ENCODE data around the gene HAS3.
"Not testable (repeated sequence)": the region's sequence is repeated elsewhere in the genome, so short reads cannot be mapped to it uniquely, and the experiment has no call there.

The HAS3 gene

DNA sequence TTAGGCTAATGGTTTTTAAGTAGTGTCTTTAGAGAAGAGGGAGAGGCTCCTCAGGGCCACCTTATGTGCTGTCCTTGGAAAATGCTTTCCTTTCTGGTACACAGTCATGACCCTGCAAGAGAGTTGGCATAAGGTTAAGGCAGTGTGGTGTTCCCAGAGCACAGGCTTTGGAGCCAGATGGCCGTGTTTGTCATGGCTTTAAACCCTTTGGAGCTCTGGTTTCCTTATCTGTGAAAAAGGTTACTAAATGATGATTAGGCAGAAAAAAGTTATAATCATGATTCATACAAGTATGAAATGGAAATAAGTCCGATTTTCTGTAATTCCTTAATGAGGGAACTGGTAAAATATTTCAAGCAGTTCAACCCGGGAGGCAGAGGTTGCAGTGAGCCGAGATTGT is 40.2 kb downstream of the HAS3 start:
- no peak for DNase-seq (ENCODE audit: low read depth)

DNA sequence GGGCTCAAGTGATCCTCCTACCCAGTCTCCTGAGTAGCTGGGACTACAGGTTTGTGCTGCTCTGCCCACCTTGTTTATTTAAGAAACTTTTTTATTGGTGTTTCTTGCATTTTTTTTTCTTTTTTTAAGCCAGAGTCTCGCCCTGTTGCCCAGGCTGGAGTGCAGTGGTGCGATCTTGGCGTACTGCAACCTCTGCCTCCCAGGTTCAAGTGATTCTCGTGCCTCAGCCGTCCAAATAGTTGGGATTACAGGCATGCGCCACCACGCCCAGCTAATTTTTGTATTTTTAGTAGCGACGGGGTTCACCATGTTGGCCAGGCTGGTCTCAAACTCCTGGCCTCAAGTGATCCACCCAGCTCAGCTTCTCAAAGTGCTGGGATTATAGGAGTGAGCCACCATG is 44.2 kb downstream of the HAS3 start:
- not testable (repeated sequence) for DNase-seq (ENCODE audit: low read depth)

DNA sequence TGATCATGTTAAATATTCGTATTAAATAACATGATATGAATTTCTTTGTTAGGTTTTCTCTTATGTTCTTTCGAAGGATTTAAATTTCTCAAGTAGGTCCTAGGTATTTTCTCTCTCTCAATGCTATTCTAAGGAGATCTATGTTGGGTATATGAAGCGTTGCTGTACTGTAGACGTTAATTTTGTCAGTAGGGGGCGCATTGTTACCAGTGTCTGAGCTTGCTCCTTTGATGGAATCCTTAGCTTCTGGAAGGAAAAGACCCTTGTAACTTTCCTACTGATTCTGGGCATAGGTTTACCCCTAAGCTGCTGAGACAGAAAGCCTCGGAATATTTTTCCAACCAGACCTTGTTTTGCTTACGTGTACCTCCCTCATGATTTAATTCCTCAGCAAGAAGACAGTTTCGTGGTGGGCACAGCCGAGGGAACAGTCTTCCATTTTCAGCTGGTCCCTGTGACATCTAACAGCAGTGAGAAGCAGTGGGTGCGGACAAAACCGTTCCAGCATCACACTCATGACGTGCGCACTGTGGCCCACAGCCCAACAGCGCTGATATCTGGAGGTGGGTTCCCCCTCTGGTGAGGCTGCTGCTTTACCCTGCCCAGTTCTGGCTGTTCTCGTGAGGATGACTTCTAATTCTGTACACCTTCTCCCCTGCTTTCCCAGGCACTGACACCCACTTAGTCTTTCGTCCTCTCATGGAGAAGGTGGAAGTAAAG is 44.9 kb downstream of the HAS3 start:
- DNase-seq (ENCODE audit: low read depth): no peak

DNA sequence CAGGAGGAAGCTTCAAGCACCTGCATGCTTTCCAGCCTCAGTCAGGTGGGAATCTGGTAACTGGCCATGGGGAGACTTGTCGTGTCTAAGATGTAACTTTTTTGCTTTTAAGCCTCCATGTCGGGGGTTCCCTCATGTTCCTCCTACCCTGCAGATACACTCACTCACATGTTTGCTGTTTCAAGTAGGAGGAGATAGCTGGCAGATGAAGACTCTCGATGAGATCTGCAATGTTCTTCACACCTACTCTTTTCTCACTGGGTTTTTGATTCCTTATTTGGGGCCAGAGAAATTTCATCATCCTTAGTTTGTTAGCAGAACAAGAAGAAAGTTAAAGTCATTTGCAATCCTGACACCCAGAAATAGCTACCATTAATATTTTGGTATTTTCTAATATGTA is 51.7 kb downstream of the HAS3 start:
- DNase-seq (ENCODE audit: low read depth): no peak

DNA sequence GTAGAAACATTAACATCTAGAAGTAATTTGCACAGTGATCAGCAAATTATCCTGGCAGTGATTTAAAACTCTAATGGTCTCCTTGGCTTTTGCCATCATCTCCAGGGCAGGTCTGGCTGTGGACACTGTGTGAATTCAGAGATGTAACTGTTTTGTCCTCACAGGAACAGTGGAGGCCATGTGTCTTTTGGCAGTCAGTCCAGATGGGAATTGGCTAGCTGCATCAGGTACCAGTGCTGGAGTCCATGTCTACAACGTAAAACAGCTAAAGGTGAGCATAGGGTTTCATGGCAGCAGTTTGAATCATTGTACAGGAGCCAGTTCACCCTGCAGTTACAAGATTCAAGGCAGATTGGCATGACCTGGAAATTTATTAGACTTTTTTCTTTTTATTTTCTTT is 54.7 kb downstream of the HAS3 start:
- DNase-seq (ENCODE audit: low read depth): no peak

DNA sequence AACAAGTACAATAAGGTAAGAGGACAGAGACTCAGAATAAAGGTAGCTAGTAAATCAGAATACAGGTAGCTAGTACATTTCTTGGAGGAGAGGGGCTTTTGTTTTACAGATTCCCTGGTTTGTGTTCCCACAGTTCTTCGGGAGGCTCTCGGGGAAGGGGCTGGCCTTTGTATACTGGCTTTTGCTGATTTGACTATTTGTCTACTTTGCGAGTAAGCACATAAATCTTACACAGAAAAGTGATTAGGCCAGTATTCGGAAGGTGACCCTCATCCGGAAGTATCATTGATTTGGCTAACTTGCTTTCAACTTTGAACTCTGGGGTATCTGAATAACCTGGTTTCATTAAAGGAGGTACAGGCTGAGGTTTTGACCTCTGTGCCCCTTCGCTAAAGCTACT is 60.1 kb downstream of the HAS3 start:
- DNase-seq (ENCODE audit: low read depth): no peak

DNA sequence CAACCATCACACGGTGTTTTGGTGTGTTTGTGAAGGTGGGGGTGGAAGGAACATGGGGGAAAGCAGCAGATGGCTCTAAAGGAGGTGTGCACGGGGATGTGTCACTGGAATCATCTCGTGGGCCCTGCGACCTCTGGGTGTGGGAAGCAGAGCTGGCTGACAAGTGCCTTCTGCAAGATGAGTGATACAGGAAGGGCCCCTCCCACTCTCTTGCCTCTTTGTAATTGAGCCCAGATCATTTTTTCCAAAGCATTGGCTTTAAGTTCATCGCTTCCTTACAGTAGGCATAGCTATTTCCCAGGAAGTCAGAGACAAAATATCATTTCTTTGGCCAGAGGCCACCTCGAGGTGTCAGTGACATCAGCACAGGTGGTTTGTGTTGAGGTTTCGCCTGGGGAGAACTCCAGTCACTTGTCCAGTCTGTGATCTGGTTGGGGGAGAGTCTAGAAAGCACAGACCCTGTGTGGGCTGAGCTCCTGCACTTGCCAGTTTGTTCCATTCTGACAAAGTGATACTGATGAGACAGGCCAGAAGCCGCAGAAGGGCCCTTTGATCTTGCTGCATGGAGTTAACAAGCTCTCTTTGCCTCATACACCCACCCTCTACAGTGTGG is 60.9 kb downstream of the HAS3 start:
- DNase-seq (ENCODE audit: low read depth): peak; percentile 62

DNA sequence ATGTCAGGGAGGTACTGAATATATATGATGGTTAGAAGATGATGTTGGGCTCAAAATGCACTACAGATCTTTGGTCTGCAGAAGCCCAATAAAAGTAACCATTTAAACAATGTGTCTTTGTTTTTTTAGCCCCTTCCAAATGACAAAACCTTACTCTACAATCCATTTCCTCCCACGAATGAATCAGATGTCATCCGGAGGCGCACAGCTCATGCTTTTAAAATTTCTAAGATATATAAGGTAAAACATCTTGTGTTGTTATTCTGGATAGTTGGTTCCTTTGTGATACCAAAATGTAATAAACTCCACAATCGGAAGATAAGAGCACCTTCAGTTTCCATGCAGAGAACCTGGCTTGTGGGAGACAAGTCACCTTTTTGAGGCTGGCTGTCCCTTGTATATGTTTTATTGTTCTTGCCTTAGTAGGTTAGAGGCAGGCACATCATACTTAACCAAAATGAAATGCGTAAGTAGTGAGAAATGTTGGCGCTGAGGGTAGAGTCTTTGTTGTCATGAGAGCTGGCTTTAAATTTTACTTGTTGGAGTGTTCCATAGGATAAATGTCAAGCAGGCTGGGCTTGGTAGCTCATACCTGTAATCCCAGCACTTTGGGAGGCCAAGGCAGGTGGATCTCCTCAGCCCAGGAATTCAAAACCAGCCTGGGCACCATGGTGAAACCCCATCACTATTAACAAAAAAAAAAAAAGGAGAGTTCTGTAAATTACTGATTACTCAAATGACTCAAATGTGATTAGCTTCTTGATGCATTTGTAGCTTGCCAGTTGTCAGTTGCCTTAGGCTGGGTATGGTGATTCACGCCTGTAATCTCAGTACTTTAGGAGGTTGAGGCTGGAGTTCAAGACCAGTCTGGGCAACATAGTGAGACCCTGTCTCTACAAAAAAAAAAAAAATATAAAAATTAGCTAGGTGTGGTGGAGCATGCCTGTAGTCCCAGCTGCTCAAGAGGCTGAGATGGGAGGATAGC is 61.8 kb downstream of the HAS3 start:
- no peak for DNase-seq (ENCODE audit: low read depth)

Data from stimulated activated CD8-positive, alpha-beta memory T cell treated with anti-CD3 and anti-CD28 coated beads, Interleukin-4, amount 100 ng/mL, for 24 hours (primary cell).